Measurements from ENCODE around the gene SSR3. TPM values are rescaled to one million over a fixed set of nuclear protein-coding genes. Genes with fewer than 3 reads are reported as not detected.

Gene SSR3
- total RNA-seq, 1 donor from 2014 or later = 223 TPM

DNA sequence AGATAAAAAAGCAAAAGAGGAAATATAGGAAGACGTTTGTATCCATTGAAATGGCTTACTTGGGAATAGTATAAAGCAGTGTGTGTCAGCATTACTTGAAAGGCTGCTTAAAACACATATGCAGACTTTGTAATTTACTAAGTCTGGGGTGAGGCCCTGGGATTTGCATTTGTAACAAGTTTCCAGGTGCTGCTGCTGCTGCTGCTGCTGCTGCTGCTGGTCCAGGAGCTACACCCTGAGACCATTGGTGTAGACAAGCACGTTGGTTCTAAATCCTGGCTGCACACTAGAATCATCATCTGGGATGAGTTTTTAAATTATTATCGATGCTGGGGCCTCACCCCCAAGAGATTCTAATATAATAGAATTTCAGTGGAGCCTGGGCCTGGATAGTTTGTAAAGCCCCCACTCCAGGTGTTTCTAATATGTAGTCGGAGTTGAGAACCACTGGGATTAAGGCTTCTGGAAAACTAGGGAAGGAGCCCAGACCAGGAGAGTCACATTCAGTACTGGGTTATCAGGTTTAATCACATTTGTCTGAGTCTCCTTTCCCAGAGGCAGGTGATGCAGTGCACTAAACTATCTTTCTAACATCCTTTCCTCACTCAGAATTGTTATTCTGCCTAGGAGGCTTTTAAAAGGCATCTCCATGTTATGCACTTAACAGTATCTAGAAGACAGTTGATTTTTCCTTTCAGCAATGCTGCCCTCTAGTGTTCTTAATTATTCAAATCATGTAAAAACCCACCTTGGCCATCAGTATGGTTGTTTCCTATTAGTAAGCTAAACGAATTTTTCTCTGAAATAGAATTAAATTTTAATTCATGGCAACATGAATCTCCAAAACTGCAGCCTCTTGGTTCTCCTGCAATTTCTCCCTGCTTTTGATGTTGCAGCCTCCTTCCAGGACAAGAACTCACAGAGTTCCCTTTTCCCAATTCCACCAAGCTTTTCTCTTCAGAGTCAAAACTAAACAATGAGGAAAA lies 45.4 kb downstream of the SSR3 start:
- intact Hi-C loops (cut with micrococcal nuclease) = loop anchor here (1.0 kb wide), 1 partner anchor 359 kb away; no protein-coding TSS in a partner anchor
- no peak for DNase-seq
- peak; percentile 75 for ATAC-seq

DNA sequence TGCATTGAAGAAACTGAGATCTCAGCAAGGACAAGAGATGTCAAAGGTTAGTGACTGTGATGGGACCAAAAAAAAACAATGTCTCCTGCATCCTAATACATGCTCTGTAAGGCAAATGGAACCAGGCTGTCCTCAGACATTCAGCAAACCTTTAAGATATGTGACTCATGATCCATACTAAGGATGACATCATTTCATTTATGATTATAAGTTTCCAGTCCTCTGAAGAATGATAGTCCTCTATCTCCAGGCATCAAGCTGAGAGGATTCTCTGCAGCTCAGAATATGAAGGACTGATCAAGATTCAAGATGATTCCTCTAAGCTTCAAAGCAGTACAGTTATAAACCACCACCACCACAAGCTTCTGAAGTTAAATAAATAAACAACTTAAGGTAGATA lies 47.6 kb downstream of the SSR3 start:
- DNase-seq = no peak
- ATAC-seq = no peak
- intact Hi-C loops (cut with micrococcal nuclease) = no loop called here

DNA sequence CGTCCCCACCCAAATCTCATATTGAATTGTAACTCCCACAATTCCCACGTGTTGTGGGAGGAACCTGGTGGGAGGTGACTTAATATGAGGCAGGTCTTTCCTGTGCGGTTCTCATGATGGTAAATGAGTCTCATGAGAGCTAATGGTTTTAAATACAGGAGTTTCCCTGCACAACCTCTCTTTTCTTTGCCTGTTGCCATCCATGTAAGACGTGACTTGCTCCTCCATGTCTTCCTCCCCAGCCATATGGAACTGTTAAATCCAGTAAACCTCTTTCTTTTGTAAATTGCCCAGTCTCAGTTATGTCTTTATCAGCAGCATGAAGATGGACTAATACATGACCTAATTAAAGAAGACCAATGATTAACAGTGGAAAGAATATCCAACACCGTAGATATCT lies 56.6 kb downstream of the SSR3 start:
- intact Hi-C loops (cut with micrococcal nuclease) = no loop called here
- no peak for DNase-seq

DNA sequence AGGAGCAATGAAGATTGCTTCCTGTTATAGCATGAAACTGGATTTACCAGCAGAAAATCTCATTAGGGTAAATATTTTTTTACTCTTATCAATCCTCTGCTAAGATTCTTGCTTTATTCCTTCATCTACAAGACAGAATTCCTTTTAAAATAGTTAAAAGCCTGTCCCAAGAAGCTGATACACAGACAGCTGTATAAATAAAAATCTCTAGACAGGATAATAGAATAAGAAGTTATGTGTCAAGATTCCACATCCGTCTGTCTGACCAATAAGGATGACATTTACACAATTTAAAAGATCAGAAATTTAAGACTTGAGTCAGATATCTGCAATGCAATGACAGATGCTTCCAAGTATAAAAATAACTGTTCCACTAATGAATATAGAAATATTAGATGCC lies 57.6 kb downstream of the SSR3 start:
- no peak for DNase-seq
- ATAC-seq = no peak
- intact Hi-C loops (cut with micrococcal nuclease) = no loop called here

More for the DNA sequence above, 56.6 kb downstream of the SSR3 start:
- no peak for ATAC-seq

DNA sequence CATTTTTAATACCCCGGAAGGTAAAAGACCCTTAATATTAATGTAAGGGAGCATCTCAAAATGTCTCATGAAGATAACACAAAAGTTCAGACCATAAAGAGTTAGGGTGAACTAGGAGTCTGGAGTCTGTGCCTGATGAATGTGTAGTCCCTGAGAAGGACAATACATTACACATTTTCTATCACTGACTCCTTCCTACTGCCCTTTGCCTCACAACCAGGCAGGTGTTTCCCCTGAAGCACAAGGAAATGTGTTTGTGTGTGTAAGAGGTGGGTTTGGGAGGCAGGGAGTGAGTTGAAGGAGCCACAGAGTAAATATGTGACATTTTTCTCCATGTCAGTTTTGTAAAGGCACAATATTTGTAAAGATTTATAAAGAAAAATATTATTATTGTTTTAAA lies 59.1 kb downstream of the SSR3 start:
- no peak for ATAC-seq
- DNase-seq = no peak
- intact Hi-C loops (cut with micrococcal nuclease) = no loop called here

DNA sequence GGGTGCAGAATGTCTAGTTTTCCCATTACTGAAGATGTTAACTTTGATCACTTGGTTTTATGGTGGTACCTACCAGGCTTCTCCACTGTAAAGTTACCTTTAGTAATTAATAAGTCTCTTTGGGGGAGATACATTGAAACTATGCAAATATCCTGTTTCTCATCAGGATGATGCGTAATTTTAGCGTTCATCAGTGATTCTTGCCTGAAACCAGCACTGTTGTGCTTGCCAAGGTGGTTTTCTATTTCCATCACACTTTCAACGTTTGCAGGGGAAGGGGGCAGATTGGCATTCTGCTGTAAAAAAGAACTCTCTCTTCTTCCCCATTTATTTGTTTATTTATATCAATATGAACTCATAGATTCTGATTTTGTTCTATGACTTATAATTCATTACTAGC lies 61.0 kb downstream of the SSR3 start:
- DNase-seq (no peak), ATAC-seq (no peak)
- intact Hi-C loops (cut with micrococcal nuclease) = no loop called here

DNA sequence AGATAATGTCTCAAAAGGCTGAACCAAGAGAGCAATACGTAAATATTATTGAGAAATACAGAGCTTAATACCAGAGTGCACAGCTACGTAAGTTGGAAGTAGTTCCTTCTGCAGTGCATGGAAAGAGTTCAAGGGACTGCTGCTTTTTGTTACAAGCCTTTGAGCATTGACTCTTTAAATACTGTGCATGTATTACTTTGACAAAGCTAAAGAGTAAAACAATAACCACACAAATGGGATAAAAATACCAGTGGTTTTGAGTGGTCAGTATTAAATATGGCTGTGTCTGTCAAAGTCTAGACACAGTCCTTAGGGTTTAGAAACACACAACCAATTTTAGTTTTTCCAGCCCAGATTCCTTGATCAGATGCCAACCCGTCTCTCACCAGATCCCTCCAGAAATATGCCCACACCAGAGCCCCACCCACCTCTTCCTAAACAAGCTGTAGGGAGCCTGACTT lies 62.1 kb downstream of the SSR3 start:
- peak; percentile 41 for ATAC-seq
- intact Hi-C loops (cut with micrococcal nuclease) = no loop called here
- no peak for DNase-seq

DNA sequence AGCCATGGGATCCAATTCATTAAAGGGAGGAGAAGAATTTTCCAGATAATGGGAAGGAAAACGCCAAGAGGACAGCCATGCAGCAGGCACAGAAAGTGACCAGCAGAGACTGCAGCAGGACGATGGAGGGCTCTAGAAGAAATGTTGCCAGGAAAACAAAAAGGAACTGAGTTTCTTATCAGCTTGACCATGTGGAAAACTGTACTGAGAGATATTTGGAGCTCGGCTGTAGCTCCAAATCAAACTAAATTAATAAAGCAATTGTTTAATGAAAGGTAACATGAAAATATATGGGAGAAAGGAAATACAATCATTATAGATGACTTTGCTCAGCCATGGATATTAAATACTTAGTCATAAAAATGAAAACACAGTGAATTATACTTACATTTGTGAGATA lies 63.7 kb downstream of the SSR3 start:
- intact Hi-C loops (cut with micrococcal nuclease) = no loop called here
- no peak for DNase-seq
- ATAC-seq = no peak

Other genes starting within 250 kb of the SSR3 start
- gene TIPARP, start 119.5 kb upstream of the SSR3 start, total RNA-seq = 28.2 TPM

All from left ventricle myocardium superior (tissue), 1 donor.